Fibroblast of skin of left quadriceps (primary cell): ENCODE data around the gene ROBO1.

Experiments used
- DNase-seq, 2 experiments: peaks; one replicate each; pipeline ENCODE4 v3.0.0-alpha.2; 2013; ENCODE audit warnings: low read depth in 2 of 2

The ROBO1 gene

DNA sequence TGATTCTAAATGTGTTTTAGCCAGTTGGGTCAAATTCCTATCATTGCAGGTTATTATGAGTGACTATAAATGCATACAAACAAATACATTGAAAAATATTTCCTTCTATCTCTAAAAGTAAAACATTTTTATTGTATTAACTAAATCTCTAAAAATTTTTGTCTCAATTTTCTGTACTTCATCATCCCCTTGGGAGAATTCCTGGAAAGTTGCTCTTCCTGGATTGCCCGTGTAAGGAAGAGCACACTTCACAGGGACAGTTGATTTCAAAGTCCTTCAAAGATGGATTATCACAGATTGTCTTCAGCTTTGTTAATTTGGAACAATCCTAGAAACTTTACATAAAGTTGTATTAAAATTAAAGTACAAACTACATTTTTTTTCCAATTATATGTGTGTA, 595.6 kb downstream of the ROBO1 start:
- no peak for DNase-seq

DNA sequence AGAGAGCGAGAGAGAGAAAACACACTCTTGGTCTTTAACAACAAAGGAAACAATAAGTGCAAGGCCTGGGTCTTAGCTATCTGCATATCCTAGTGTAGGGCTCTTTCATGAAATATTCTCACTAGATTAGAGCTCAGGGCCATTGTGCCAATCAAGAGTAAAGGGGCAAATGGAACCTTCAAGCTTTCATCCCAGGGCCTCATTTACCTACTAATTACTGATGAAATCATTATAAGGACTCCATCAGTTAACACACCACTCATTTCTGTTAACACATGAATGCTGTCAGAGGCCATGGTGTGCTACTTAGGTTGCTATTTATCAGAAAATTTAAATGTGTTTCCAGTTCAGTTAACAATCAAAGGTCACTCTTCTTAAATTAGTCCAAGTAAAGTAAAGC, 597.8 kb downstream of the ROBO1 start:
- DNase-seq = no peak

DNA sequence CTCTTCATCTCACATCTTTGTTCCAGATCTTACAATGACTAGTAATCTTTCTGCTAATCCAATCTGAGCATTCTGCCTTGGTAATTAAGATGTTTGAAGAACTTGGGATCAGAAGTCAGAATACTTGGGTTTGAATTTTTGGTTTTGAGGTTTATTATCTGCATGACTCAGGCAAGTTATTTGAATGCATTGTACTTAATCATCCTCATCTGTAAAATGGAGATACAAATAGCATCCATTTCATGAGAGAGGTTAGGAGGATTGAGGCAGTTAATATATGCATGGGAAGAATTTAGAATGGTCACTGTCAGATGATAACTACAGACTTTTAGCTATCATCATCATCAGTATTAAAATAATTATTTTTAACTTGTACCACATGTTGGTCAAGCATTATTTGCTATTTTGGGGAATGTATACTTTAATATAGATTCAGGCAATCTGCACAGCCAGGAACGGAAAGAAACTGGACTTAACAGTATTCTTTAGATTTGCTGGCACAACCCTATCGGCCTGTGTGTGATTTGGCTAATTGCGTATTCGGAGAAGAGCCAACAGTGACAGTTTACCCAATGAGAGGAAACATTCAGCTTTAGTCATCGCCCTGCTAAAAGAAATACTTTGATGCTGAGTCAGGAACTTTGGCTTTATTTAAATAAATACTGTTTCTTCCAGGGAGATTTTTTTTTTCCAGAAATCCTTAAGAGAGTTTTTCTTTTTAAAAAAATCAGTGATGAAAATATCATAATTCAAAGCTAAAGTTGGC, 600.0 kb downstream of the ROBO1 start:
- DNase-seq = peak; percentile 89 to 91

DNA sequence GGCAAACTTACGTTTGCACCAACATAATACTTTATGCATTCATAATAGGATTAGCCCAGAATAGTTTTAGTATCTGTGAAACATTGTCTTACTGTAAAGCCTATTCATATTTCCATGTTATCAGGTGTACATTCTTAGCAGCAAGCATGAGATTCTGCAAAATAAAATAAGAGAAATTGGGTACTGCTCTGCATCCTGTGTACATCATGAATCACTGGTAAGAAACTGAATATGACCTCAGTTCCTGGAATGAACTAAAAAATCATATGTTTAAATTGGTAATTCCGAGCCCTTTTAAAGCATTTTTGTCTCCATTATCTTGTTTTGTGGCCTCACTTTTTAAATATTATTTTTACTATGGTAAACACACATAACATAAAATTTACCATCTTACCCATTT, 605.1 kb downstream of the ROBO1 start:
- no peak for DNase-seq

DNA sequence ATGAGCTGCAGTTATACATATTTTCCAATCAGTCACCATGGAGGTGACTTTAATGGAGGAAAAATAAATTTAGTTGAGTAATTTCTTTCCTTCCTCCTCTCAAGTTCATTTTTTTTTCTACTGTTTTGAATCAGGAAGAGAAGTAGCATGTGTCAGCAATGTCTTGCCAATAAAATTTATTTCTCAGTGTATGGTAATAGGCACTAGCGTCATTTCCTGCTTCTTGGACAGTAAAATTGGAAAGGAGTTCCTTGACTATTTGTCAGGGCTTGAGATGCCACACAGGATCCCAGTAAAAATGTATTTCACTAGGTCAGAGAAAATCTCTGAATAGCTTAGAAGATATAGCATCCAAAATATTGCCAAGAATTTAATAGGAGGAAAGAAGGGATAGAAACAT, 605.9 kb downstream of the ROBO1 start:
- no peak for DNase-seq

DNA sequence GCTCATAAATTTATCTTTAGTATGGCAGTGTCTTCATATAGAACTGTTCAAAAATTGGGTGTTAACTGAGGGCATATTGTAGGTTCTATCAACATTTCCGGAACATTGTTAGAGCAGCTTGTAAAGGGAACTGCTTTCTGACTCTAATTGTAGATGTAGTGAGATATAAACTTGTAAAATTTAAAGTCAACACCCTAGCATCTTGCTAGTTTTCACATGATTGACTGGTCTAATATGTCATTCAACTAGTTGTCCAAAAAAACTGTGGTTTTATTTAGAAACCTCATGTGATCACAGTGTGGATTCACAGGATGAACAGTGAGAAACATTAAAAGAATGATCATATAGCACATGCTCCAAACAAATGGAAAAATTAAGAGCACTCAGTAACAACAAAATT, 607.4 kb downstream of the ROBO1 start:
- no peak for DNase-seq

DNA sequence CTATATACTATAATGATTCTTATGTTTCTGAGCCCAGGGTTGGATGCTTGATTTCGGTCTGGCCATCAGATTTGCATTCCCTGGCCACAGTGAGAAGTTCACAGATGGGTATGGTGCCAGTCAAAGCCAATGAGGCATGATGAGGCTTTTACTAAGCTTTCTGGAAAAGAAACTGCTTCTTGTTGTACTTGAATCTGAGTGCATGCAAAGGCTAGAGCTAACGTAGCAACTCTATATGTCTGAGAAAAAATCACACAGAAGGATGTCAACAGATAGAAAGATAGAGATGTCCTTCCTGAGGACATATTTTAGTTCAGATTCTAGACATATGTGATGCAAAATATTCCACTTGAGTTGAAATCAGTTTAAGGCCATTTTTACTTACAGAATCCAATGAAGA, 608.1 kb downstream of the ROBO1 start:
- no peak for DNase-seq

DNA sequence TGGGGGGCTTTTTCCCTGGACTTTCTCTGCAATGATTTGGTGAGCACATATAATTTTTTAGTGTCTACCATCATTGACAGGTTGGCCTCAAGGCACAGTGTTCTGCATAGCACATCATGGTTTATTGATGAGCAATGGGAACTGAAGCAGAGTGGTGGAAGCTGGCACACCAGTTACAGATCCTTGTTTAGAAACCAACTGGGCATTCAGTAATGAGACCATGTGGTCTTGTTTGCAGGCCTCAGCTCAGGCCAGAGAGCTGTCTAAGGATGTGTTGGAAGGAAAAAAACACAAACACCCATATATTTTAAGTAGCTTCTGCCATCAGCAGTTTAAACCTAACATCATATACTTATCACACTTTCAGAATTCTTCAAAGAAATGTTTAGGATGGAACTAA, 610.6 kb downstream of the ROBO1 start:
- DNase-seq = no peak

DNA sequence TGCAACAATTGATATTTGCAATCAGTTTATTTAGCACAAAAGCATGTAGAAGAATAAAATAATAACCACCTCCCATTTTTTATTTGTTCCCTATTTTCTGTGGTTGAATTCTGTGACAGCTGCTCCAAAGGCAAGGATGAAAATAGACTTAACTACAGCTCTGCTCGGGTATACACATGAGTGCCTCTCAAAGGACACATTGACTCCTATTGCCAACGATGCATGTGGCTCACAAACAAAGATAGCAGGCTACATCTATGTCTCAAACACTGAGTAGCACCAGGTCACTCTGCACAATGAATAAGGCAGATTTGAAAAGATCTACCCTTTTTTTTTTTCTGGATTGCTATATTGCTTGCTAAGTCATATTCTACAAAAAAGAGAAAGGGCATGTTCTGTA, 612.9 kb downstream of the ROBO1 start:
- no peak for DNase-seq

DNA sequence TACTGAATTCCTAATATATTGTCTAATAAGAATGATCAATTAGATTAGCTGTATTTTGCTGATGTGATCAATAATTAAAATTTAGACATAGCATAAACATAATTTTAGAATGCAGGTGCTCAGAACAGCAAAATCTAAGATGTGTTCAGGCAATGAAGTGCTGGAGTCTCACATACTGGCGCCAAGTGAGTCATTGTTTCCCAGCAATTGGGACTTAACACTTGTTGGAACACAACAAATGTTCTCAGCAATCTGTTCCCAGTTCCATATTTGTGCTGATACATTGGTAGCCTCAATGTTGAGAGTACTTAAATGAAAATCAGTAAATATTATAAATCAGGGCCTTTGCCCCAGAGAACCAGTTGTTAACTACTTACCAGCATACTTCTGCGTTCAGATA, 619.0 kb downstream of the ROBO1 start:
- no peak for DNase-seq

DNA sequence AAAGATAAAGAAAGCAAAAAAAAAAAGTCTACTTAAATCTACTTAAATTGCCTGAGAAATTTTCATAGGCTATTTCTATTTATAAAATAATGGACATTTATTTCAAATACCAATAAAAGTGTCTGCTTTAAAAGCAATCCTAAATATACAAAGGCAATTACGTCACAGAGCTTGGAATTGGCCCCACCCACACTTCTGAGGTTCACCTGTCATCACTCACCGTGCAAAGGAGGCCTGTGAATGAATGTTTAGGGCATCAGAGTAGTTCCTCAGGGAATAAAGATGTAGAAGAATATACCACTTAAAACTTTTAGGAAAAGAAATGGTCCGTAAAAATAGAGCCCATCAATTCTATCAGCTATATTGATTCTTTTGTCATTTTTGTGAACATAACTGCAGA, 621.8 kb downstream of the ROBO1 start:
- no peak for DNase-seq

DNA sequence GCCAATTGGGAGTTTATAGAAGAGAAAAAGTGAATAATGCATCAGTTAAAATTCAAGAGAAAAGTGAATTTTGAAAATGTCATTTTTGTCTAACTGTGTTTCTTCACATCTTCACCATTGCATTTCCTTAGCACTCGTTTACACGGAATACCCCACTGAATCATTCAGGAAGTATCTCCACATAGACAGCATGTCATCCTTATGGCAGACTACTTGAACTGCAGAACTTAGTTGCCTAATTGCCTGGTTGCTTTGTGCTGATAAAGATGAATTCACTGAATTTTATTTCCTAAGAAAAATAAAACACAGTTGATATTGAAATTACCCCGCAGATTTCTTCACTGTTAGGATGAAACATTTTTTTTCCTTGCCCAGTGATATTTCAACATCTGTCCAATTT, 627.1 kb downstream of the ROBO1 start:
- DNase-seq = peak; percentile 25 to 38

DNA sequence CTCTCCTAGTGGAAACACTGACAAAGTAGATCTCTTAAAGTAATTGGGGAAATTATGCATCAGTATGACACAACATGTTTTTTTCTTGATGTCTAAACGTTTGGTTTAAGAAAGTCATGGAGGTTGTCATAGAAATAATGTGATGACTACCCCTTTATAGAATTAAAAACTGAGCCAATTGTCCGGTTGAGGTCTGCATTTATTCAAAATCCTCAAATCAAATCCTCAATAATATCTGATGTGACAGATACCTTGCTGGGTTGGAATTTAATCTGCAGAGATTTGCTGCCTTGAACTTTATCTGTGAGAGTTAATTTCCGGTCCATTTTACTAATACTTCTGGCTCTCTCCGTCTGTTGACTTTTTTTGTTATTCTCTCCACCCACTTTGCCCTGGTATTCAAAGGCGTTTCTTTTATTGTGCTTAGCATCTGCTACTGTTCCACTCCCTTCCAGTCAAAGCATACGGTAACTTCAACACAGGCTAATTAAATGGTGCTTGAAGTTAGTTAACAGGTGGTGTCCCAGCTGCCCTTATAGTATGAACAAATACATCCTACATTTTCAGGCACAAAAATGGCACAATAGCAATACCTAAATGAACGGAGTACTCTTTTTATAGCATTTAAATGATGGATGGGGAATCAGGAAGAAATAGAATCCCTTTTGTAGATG, 628.3 kb downstream of the ROBO1 start:
- no peak for DNase-seq

DNA sequence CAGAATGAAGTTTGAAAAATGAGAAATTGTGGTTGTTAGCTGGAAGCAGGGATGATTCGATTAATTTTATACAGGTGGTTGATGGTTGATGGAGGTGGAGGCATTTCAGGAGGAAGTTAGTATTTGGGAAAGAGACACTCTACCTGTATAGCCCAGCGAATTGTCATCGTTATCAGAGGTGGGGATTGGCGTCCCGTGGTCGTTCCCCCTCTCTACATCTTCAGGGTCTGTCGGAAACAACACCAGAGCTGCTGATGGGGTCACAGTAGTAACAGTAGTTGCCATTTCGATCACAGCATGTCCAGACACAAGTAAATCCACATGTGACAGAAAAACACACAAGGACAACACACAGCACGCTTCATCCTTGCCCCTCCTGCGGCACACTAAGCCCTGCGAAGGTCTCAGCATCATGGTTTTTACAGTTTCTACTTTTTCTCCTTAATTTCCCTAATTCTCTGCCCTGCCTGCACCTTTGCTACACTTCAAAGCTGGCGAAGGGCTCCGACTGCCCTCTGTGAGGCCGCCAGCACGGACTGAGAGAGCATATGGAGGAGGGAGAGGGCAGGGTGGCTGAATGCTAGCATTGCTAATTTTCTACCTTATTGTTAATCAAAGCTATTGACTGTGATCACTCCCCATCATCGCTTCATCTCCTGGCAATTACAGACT, 642.3 kb downstream of the ROBO1 start:
- DNase-seq = no peak

DNA sequence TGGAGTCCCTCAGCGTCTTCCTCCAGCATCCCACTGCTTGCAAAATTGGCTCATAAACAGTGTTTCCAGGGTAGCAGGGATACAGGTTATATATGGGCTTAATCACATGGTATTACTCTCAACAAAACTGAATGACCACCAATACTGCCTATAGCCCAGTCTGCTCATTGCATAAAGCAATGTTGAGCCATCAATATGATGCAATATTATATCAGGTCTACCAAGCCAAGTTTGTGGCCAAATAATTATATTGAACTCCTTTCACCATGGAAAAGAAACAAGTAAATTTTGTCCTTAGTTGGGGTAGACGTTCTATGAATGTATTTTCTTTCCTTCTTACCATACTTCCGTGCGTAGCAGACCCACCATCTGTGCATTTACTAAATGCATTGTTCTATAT, 652.3 kb downstream of the ROBO1 start:
- DNase-seq = no peak

DNA sequence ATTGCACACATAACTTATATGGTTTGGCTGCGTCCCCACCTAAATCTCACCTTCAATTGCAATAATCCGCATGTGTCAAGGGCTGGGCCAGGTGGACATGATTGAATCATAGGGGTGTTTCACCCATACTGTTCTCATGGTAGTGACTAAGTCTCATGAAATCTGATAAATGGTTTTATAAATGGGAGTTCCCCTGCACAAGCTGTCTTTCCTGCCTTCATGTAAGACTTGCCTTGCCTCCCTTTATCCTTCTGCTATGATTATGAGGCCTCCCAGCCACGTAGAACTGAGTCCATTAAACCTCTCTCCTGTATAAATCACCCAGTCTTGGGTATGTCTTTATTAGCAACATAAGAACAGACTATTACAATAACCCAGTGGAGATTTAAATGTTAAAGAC, 653.9 kb downstream of the ROBO1 start:
- DNase-seq = no peak

DNA sequence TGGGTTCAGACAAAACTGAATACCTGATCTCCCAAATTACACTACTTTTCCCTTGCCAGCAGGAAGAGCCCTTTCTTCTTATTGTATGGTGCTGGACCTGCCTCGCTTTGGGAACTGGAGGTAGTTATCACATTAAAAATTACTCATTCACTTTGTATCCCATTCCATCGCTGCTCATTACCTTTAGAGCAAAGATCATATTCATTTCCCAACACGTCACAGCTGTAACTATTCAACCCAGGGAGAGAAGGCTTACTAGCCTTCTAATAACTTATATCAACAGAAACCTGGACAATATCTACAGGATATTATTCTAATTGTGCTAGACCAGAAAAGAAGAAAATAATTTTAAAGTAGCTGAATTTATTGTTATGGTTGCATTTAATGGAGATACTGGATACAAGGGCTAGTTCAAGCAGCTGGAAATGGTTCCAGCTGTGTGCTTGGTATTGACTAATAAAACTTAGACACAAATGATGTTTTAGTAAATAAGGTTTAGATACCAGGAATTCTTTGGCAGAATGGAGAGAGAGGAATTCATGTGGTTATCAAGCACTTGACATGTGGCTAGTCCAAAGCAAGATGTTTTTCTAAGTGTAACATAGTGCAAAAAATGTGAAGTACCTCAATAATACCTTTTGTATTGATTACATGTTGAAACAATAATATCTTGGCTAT, 656.3 kb downstream of the ROBO1 start:
- DNase-seq = peak; percentile 20 to 24

DNA sequence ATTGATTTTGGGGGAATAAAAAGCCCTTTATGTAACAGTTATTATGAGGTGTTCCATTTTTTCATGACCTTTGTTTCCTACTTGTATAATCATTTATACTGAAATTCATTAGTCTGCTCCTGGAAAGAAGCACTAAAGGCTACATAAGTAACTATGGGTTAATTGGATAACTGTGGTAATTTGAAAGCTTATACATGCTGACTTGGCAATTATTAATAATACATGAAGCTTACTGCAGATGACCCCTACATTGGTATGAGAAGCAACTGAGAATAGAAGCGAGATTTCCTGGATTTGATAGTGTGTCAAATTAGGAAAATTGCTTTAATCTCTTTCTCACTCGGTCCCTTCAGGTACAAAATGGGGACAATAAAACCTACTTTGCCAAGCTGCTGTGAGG, 658.0 kb downstream of the ROBO1 start:
- no peak for DNase-seq

DNA sequence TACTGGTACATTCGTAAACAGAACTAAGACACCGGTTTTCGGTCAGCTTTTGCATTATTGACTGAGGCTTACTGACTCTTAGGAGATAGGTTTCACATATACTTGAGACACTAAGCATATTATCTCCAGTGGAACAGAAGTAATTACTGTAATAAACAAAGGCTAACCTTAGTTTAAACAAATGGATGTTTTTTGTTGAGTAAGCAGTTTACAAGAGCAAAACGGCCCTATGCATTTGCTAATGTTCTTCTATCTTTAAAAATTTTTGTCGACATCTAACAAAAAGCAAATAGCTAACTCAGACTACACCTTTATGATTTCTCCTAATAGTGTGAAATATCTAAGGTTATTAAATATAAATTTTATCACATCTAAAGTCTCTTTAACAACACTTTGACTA, 664.5 kb downstream of the ROBO1 start:
- no peak for DNase-seq

DNA sequence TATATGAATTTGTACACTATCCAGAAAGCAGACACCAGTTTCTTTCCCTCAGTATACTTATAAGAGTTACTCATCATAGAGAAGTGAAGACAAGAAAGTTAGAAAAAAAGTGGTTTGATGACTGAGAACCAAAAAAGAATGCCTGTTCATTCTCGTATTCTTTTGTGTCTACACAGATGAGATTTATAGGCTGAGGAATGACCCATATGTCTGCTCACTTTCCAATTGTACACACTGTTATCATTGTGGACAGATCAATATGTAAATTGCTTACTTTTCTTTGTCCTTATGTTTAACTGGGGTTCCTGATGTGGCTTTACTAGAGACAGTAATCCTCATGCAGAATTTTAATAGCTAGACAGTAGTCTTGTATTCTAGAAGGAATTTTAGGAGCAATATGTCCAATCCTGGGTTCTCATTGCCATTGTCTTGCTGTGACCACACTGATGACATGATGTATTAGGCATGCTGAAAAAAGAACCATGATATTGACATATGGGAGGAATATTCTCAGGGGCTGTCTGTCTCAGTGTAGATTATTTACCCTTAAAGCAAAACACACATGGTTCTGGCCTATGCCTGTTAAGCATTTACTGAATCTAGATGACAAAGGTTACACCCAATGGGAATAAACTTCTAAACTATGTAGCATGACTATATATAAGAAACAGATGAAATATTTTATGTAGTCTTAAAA, 669.7 kb downstream of the ROBO1 start:
- DNase-seq = peak; percentile 52 to 64

DNA sequence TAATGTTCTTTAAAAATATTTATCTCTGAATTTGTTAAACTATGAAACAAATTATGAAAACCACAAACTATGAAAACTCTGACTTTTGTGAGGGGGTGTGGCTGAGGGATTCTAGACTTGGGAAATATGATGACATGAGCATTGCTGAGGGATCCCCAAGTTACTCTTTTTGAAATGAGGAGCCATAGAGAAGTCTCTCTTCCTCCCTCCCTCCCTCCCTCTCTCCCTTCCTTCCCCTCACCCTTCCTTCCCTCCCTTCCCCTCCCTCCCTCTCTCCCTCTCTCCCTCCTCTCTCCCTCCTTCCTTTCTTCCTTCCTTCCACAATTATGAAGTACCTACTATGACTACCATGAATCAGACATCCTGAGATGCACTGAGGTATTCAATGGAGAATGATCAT, 673.1 kb downstream of the ROBO1 start:
- no peak for DNase-seq

DNA sequence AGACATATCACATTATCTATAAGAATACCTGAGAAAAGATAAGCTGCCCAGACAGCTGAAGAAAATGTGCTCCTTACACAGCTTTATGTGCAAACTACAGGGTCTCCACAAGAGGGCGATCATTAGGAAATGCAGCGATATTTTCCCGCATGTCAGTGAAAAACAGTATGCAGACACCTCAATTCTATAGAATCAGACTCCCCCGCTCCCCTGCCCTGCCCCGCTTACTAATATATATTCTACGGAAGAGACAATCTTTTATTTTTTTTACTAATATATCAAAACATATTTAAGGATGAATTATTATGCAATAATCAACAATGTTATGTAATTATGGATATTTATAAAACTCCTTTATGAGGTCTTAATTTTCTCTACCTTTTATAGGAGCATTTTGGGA, 681.3 kb downstream of the ROBO1 start:
- DNase-seq = peak; percentile 29 to 34
